ENCODE data around the gene PEMT.

DNA sequence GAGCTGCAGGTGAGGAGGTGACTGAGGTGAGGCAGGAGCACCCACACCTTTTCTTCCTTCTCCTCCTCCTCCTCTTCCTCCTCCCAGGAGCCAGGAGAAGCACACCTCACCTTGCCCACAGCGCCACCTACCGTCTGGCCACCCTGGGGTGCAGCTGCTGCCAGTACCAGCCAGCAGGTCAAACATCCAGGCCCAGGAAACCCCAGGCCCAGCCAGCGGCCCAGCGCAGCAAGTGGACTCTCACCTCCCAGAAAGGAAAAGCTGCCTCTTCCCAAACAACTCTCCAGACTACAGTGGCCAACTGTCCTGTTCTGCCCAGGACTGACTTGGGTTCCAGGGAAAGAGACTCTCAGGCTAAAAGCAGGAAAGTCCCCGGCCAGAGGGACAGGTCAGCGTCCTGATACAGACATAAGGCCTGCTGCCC lies 22.7 kb downstream of the PEMT start:
- TF ChIP-seq SP1 (CRISPR knock-in tag; conservative IDR thresholded peaks at IDR 0.05): no peak
- TF ChIP-seq, protein P1, sequence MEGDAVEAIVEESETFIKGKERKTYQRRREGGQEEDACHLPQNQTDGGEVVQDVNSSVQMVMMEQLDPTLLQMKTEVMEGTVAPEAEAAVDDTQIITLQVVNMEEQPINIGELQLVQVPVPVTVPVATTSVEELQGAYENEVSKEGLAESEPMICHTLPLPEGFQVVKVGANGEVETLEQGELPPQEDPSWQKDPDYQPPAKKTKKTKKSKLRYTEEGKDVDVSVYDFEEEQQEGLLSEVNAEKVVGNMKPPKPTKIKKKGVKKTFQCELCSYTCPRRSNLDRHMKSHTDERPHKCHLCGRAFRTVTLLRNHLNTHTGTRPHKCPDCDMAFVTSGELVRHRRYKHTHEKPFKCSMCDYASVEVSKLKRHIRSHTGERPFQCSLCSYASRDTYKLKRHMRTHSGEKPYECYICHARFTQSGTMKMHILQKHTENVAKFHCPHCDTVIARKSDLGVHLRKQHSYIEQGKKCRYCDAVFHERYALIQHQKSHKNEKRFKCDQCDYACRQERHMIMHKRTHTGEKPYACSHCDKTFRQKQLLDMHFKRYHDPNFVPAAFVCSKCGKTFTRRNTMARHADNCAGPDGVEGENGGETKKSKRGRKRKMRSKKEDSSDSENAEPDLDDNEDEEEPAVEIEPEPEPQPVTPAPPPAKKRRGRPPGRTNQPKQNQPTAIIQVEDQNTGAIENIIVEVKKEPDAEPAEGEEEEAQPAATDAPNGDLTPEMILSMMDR (IDR thresholded peaks at IDR 0.05): peak; percentile 80
- TF ChIP-seq, protein P2, sequence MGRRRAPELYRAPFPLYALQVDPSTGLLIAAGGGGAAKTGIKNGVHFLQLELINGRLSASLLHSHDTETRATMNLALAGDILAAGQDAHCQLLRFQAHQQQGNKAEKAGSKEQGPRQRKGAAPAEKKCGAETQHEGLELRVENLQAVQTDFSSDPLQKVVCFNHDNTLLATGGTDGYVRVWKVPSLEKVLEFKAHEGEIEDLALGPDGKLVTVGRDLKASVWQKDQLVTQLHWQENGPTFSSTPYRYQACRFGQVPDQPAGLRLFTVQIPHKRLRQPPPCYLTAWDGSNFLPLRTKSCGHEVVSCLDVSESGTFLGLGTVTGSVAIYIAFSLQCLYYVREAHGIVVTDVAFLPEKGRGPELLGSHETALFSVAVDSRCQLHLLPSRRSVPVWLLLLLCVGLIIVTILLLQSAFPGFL (CRISPR knock-in tag; IDR thresholded peaks at IDR 0.05; ENCODE audit: borderline replicate concordance): no peak

All from WTC11 (cell line).